GM23248 (cell line): ENCODE data around the gene APEH. TPM values are rescaled to one million over a fixed set of nuclear protein-coding genes. Genes with fewer than 3 reads are reported as not detected.

Source experiments
- DNase-seq: peaks from one replicate; pipeline ENCODE4 v3.0.0-alpha.2; 2015
- H2AFZ ChIP-seq: fragments of 200-600 bp; sonication (generic); 2 replicates; pipeline ENCODE4 v1.6.1; 2016; ENCODE audit warnings: antibody characterized with exemption
- H3F3A ChIP-seq: fragments of 200-600 bp; sonication (generic); 2 replicates; pipeline ENCODE4 v1.6.1; 2016; ENCODE audit warnings: mild to moderate bottlenecking, antibody characterized with exemption, mixed run types; ENCODE audit not compliant: insufficient read depth
- H3K27ac ChIP-seq: fragments of 200-600 bp; sonication (generic); 2 replicates; pipeline ENCODE4 v1.5.1; 2016; ENCODE audit warnings: mild to moderate bottlenecking
- H3K27me3 ChIP-seq: fragments of 200-600 bp; sonication (generic); replicated peaks from 2 replicates; pipeline ENCODE4 v1.6.1; 2016; ENCODE audit warnings: mild to moderate bottlenecking; ENCODE audit not compliant: insufficient read depth
- H3K36me3 ChIP-seq: fragments of 200-600 bp; sonication (generic); 2 replicates; pipeline ENCODE4 v1.6.1; 2016; ENCODE audit warnings: low read depth, mild to moderate bottlenecking
- H3K4me1 ChIP-seq: fragments of 200-600 bp; sonication (generic); 2 replicates; pipeline ENCODE4 v1.6.1; 2016; ENCODE audit warnings: mild to moderate bottlenecking; ENCODE audit not compliant: insufficient read depth
- H3K4me2 ChIP-seq: fragments of 200-600 bp; sonication (generic); one replicate; pipeline ENCODE4 v1.6.1; 2016; ENCODE audit warnings: mild to moderate bottlenecking; ENCODE audit not compliant: unreplicated experiment
- H3K4me3 ChIP-seq: fragments of 200-600 bp; sonication (generic); 2 replicates; pipeline ENCODE4 v1.5.1; 2016; ENCODE audit warnings: mild to moderate bottlenecking
- H3K79me2 ChIP-seq: fragments of 200-600 bp; sonication (generic); 2 replicates; pipeline ENCODE4 v1.6.1; 2016; ENCODE audit warnings: mild to moderate bottlenecking; ENCODE audit not compliant: insufficient read depth
- H3K9ac ChIP-seq: fragments of 200-600 bp; sonication (generic); 2 replicates; pipeline ENCODE4 v1.6.1; 2016; ENCODE audit warnings: mild to moderate bottlenecking
- H3K9me2 ChIP-seq: fragments of 200-600 bp; sonication (generic); 2 replicates; pipeline ENCODE4 v1.6.1; 2016; ENCODE audit warnings: mixed run types, mild to moderate bottlenecking, moderate library complexity; ENCODE audit not compliant: insufficient read depth
- H3K9me3 ChIP-seq: fragments of 200-600 bp; sonication (generic); one replicate; pipeline ENCODE4 v1.6.1; 2017; ENCODE audit warnings: low read depth
- H4K20me1 ChIP-seq: fragments of 200-600 bp; sonication (generic); 2 replicates; pipeline ENCODE4 v1.6.0; 2016; ENCODE audit not compliant: insufficient read depth
- EZH2 ChIP-seq: fragments of 200-600 bp; sonication (generic); IDR thresholded peaks from 2 replicates; pipeline ENCODE4 v1.6.1; 2018; ENCODE audit warnings: antibody characterized with exemption, mild to moderate bottlenecking; ENCODE audit not compliant: insufficient read depth, poor library complexity, severe bottlenecking
- EZH2phosphoT487 ChIP-seq: fragments of 200-600 bp; sonication (generic); IDR thresholded peaks from 2 replicates; pipeline ENCODE4 v1.6.1; 2018; ENCODE audit warnings: antibody characterized with exemption, moderate library complexity, mild to moderate bottlenecking, low read depth; ENCODE audit not compliant: insufficient read depth
- whole genome bisulfite sequencing, 2 experiments: methylation state at CpG; one replicate each; pipeline ENCODE4 v1.1.6; 2015 to 2017; ENCODE audit warnings: low lambda C conversion rate in 2 of 2, low coverage in 1 of 2; ENCODE audit errors: missing lambda C conversion rate in 2 of 2; 5-methylcytosine and 5-hydroxymethylcytosine counted together
- in situ Hi-C: fragments of 300-500 bp; cut with MboI; formaldehyde crosslinking; loops from 2 replicates; pipeline ENCODE4 v1.15.0; 2020
- polyA plus RNA-seq: library from polyadenylated mRNA; unstranded; fragments of >200 nt; fragmentation: Nextera tagmentation; extraction: Ambion mirVana; gene quantifications from 2 replicates; pipeline ENCODE4 v1.2.1, GENCODE V29; 2016
- total RNA-seq: library from RNA; depleted of rRNA; stranded (reverse); fragments of >200 nt; shearing (Covaris generic); gene quantifications from 2 replicates; pipeline ENCODE4 v1.2.3, GENCODE V29; 2014

Gene APEH
- total and polyA plus RNA-seq, 2 experiments from 2014 or later = 89.1 to 108 TPM

DNA sequence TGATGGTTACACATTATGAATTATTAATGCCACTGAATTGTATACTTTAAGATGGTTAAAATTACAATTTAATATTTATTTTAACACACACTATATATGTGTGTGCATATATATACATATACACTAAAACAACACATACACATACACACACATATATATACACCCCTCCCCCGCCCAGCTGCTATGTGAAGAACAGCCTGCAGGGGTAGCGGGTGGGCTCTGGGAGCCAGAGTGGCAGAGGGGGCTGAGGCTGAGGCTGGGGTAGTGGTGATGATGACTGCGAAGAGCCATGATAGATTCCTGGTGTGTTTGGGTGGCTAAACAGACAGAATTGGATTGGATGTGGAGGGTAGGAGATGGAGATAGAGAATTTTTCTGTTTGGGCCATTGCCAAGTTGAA lies 39.4 kb upstream of the APEH start:
- Histone ChIP-seq H3K9me3 (no peaks in the 10 kb centered on the region), H3K9me2 (no peaks in the 10 kb centered on the region), H3K4me1 (no peaks in the 10 kb centered on the region), H3K36me3 (no peaks in the 10 kb centered on the region), H3K27me3 (no peaks in the 10 kb centered on the region; the same call in 1 of the 2 replicates), H2AFZ (no peak overlapping the region), H3K27ac (no peak overlapping the region), H3K9ac (no peak overlapping the region), H3F3A (no peaks in the 10 kb centered on the region), H3K4me2 (no peak overlapping the region), H3K79me2 (no peaks in the 10 kb centered on the region), H4K20me1 (no peaks in the 10 kb centered on the region), H3K4me3 (no peak overlapping the region)
- TF ChIP-seq EZH2 (no peak), EZH2phosphoT487 (no peak)
- no peak for DNase-seq
- in situ Hi-C loops = no loop called here
- WGBS, 2 experiments = 46 to 50% methylated on average over 3 of the region's 3 CpGs

DNA sequence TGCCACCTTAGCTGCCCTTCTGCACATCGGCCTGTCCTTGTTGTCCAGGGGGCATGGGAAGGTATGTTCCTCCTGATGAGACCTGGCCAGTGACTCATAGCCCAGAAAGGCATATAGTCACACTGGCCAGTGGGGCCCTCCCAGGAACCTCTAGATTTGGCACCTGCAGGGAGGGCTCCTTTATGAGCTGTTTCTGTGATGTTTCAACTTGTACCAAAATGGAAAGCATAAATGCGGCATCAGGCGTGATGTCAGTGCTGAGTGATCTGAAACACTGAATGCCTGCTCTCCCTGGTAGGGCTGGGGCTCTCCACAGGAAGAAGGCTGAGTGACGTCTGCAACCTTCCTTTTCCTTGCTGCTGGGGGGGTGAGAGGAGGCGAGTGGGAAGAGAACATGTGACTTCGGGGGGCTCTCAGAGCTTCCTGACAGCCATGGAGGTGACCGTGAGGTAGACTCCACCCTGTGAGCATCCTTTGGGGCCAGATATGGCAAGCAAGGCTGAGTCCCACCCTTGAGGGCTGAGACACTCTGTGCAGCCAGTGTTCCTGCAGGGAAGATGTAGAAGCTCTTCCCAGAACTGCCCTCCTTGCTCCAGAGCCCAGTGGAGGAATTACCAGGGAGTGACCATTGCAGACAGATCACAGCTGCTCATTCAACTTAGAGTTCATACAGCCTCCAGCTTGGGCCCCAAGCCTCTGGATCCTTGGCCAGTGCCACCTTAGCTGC lies 37.1 kb upstream of the APEH start:
- H3K27ac ChIP-seq = no peak overlapping the region
- in situ Hi-C loops = no loop called here
- TF ChIP-seq EZH2phosphoT487 = no peak
- TF ChIP-seq EZH2 = no peak
- no peaks in the 10 kb centered on the region for H3K36me3 ChIP-seq
- H3K79me2 ChIP-seq = no peaks in the 10 kb centered on the region
- H3K9me2 ChIP-seq = no peaks in the 10 kb centered on the region
- no peak for DNase-seq
- no peak overlapping the region for H3K4me3 ChIP-seq
- no peak overlapping the region for H2AFZ ChIP-seq
- no peak overlapping the region for H3K4me2 ChIP-seq
- no peak overlapping the region for H3K9ac ChIP-seq
- H3K9me3 ChIP-seq = no peaks in the 10 kb centered on the region
- WGBS, 2 experiments = 47 to 56% methylated on average over 7 of the region's 7 CpGs
- peaks cover 3% of the 10 kb centered on the region; the same call in 1 of the 2 replicates for H3K27me3 ChIP-seq
- no peaks in the 10 kb centered on the region for H4K20me1 ChIP-seq
- no peaks in the 10 kb centered on the region for H3F3A ChIP-seq
- no peaks in the 10 kb centered on the region for H3K4me1 ChIP-seq

DNA sequence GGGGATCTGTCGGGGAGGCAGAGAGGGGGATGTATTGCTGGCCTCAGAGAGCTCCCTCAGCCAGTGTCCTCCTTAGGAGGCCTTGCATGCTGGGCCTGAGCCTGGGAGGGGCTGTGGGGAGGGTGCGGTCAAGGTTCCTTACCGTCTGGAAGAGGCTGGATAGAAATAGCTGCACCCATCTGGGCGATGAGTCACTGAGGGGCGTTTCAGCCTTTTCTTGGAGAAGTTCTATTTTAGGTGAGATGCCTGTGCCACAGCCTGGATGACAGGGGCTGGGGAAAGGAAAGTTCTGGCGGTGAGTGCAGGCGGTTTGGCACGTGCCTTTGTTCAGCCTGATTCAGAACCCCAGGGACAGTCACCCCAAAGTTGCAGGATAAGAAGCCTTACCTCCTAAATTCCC lies 35.7 kb upstream of the APEH start:
- Histone ChIP-seq H3K36me3 (no peaks in the 10 kb centered on the region), H3K4me1 (no peaks in the 10 kb centered on the region), H4K20me1 (no peaks in the 10 kb centered on the region), H2AFZ (no peak overlapping the region), H3K9me2 (no peaks in the 10 kb centered on the region), H3K4me3 (no peak overlapping the region), H3K79me2 (no peaks in the 10 kb centered on the region), H3F3A (no peaks in the 10 kb centered on the region), H3K27me3 (peaks cover 3% of the 10 kb centered on the region; the same call in 1 of the 2 replicates), H3K9me3 (no peaks in the 10 kb centered on the region), H3K27ac (no peak overlapping the region), H3K9ac (no peak overlapping the region), H3K4me2 (no peak overlapping the region)
- in situ Hi-C loops = no loop called here
- 55 to 61% methylated on average over 5 to 8 of the region's 8 CpGs for whole genome bisulfite sequencing, 2 experiments
- peak; percentile 70 for DNase-seq
- TF ChIP-seq EZH2 (no peak), EZH2phosphoT487 (no peak)

DNA sequence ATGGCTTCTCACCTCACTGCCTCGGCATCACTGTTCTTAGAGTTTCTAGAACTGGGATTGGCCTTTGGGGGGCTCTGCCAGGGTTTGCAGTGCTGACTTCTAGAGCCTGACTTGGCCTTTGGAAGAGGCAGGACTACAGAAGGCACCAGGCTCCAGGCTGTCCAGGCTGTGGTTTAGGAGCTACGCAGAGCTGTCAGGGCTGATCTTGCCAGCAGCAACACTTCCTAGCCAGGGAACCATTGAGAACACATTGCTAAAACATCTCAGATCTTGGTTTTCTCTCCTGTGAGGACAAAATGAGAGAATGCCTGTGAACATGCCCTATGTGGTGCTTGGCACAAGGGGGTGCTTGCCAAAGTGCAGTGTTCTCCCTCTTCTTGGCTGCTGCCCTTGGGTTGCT lies 34.6 kb upstream of the APEH start:
- no peak overlapping the region for H2AFZ ChIP-seq
- no peaks in the 10 kb centered on the region for H4K20me1 ChIP-seq
- H3K4me2 ChIP-seq = no peak overlapping the region
- no peaks in the 10 kb centered on the region for H3K4me1 ChIP-seq
- H3K9me2 ChIP-seq = no peaks in the 10 kb centered on the region
- no peak overlapping the region for H3K27ac ChIP-seq
- H3K9ac ChIP-seq = no peak overlapping the region
- in situ Hi-C loops = no loop called here
- H3K27me3 ChIP-seq = 0 out of 2 replicates have a peak, but pooled peaks cover 3% of the 10 kb centered on the region
- DNase-seq = peak; percentile 25
- H3K36me3 ChIP-seq = no peaks in the 10 kb centered on the region
- H3F3A ChIP-seq = no peaks in the 10 kb centered on the region
- no peak for TF ChIP-seq EZH2phosphoT487
- no peak for TF ChIP-seq EZH2
- no peak overlapping the region for H3K4me3 ChIP-seq
- WGBS, 2 experiments = 38 to 42% methylated on average over 2 of the region's 2 CpGs
- H3K9me3 ChIP-seq = no peaks in the 10 kb centered on the region
- no peaks in the 10 kb centered on the region for H3K79me2 ChIP-seq
